MCF 10A (cell line): ENCODE data around the gene ATP2A3. TPM values are rescaled to one million over a fixed set of nuclear protein-coding genes. Genes with fewer than 3 reads are reported as not detected.

Experiments
- BruUV-seq: library from RNA; stranded (reverse); fragments of 400-500 nt; replicated peaks from 2 replicates; lab custom pipeline; 2021; lab: Mats Ljungman, UMichigan
- CTCF ChIA-PET: fragments of 300-600 bp; sonication (Branson Sonifier 250); formaldehyde crosslinking; extraction: SDS; loops from one replicate; lab custom pipeline; 2021; ENCODE audit warnings: antibody characterized with exemption, inconsistent platforms; lab: Yijun Ruan, JAX
- POLR2A ChIA-PET: fragments of 300-600, 350-650 bp; sonication (Branson Sonifier 250); formaldehyde crosslinking; extraction: SDS; loops from one replicate; lab custom pipeline; 2020; ENCODE audit warnings: antibody characterized with exemption, inconsistent platforms; lab: Yijun Ruan, JAX
- DNase-seq: peaks from one replicate; pipeline ENCODE4 v3.0.0-alpha.2; 2018; ENCODE audit not compliant: unreplicated experiment
- H3K27ac Mint-ChIP-seq: one replicate; pipeline ENCODE4 v1.8.0; 2022; ENCODE audit warnings: mild to moderate bottlenecking, low read depth, mixed read lengths; ENCODE audit not compliant: unreplicated experiment
- H3K27me3 Mint-ChIP-seq: one replicate; pipeline ENCODE4 v1.8.0; 2022; ENCODE audit warnings: mixed read lengths; ENCODE audit not compliant: insufficient read depth, unreplicated experiment
- H3K36me3 Mint-ChIP-seq: one replicate; pipeline ENCODE4 v1.8.0; 2022; ENCODE audit warnings: mild to moderate bottlenecking, moderate library complexity, mixed read lengths; ENCODE audit not compliant: insufficient read depth, unreplicated experiment
- H3K4me1 Mint-ChIP-seq: one replicate; pipeline ENCODE4 v1.8.0; 2022; ENCODE audit warnings: mixed read lengths; ENCODE audit not compliant: insufficient read depth, unreplicated experiment
- H3K4me3 Mint-ChIP-seq: one replicate; pipeline ENCODE4 v1.8.0; 2022; ENCODE audit warnings: mild to moderate bottlenecking, moderate library complexity, mixed read lengths; ENCODE audit not compliant: unreplicated experiment
- H3K9me3 Mint-ChIP-seq: one replicate; pipeline ENCODE4 v1.8.0; 2022; ENCODE audit warnings: mixed read lengths; ENCODE audit not compliant: unreplicated experiment
- intact Hi-C: fragments of 100-400 bp; cut with micrococcal nuclease; formaldehyde crosslinking; loops from 2 replicates; pipeline ENCODE4 v1.14.1; 2022
- total RNA-seq: library from RNA; stranded (reverse); gene quantifications from 2 replicates; pipeline ENCODE4 v1.2.3, GENCODE V29; 2022
- TF ChIP-seq, protein P1 (sequence below): fragments of 200-600 bp; IDR thresholded peaks from one replicate; pipeline ENCODE4 v1.8.0; 2022; ENCODE audit warnings: antibody characterized with exemption, mild to moderate bottlenecking; ENCODE audit not compliant: unreplicated experiment

Gene ATP2A3
- total RNA-seq, 1 experiment from 2014 or later, result not detected

GRCh38 chr17:3910420-3911270 lies 53.6 kb downstream of the ATP2A3 start:
- intact Hi-C loops, result no loop called here
- no TSS peak for BruUV-seq
- DNase-seq, result no peak
- H3K4me1 Mint-ChIP-seq, result no peaks in the 10 kb centered on the region
- H3K27me3 Mint-ChIP-seq, result no peaks in the 10 kb centered on the region
- H3K4me3 Mint-ChIP-seq, result no peak overlapping the region
- TF ChIP-seq, protein P1, sequence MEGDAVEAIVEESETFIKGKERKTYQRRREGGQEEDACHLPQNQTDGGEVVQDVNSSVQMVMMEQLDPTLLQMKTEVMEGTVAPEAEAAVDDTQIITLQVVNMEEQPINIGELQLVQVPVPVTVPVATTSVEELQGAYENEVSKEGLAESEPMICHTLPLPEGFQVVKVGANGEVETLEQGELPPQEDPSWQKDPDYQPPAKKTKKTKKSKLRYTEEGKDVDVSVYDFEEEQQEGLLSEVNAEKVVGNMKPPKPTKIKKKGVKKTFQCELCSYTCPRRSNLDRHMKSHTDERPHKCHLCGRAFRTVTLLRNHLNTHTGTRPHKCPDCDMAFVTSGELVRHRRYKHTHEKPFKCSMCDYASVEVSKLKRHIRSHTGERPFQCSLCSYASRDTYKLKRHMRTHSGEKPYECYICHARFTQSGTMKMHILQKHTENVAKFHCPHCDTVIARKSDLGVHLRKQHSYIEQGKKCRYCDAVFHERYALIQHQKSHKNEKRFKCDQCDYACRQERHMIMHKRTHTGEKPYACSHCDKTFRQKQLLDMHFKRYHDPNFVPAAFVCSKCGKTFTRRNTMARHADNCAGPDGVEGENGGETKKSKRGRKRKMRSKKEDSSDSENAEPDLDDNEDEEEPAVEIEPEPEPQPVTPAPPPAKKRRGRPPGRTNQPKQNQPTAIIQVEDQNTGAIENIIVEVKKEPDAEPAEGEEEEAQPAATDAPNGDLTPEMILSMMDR, result no peak
- ChIA-PET POLR2A (interaction anchor here (0.6 kb wide), 1 partner anchor 37 kb away, joined by 3 read pairs; no protein-coding TSS in a partner anchor), CTCF (interaction anchor here (0.6 to 0.9 kb wide), 2 partner anchors 48 to 67 kb away, joined by 3 read pairs; no protein-coding TSS in a partner anchor)
- no peaks in the 10 kb centered on the region for H3K9me3 Mint-ChIP-seq
- no peak overlapping the region for H3K27ac Mint-ChIP-seq
- H3K36me3 Mint-ChIP-seq, result no peaks in the 10 kb centered on the region

DNA sequence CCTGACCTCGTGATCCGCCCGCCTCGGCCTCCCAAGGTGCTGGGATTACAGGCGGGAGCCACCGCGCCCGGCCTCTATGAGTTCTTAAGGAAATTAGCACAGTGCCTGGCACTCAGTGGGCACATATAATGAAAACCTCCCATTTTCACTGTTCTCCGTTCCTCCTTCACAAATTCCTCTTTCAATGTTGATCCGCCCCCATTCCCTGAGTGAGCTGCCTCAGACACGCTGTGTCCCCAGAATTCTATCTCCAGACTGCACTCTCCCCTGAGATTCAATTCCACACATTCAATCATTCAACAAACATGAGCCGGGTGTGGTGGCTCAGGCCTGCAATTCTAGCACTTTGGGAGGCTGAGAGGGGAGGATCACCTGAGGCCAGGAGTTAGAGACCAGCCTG lies 55.0 kb downstream of the ATP2A3 start:
- intact Hi-C loops, result loop anchor here (5.0 kb wide), 1 partner anchor 62 kb away; the partner anchor contains the start of gene NCBP3
- no peaks in the 10 kb centered on the region for H3K27me3 Mint-ChIP-seq
- no TSS peak for BruUV-seq
- H3K4me1 Mint-ChIP-seq, result no peaks in the 10 kb centered on the region
- no peaks in the 10 kb centered on the region for H3K9me3 Mint-ChIP-seq
- TF ChIP-seq, protein P1, result no peak
- ChIA-PET POLR2A (no interaction called here), CTCF (interaction anchor here (0.6 kb wide), 1 partner anchor 95 kb away, joined by 3 read pairs; no protein-coding TSS in a partner anchor)
- no peaks in the 10 kb centered on the region for H3K36me3 Mint-ChIP-seq
- no peak for DNase-seq
- no peak overlapping the region for H3K27ac Mint-ChIP-seq
- no peak overlapping the region for H3K4me3 Mint-ChIP-seq

- BruUV-seq, result no TSS peak
- ChIA-PET CTCF (interaction anchor here (0.6 to 1.4 kb wide), 6 partner anchors 10 to 170 kb away, joined by 3 to 6 read pairs (median 3); no protein-coding TSS in a partner anchor), POLR2A (no interaction called here)
- Mint-ChIP-seq H3K9me3 (no peaks in the 10 kb centered on the region), H3K4me3 (no peak overlapping the region), H3K36me3 (no peaks in the 10 kb centered on the region), H3K27ac (no peak overlapping the region), H3K27me3 (no peaks in the 10 kb centered on the region), H3K4me1 (no peaks in the 10 kb centered on the region)
- intact Hi-C loops, result loop anchor here (1.0 to 5.0 kb wide), 2 partner anchors 44 to 60 kb away; partner anchors contain the start of gene NCBP3
- peak; percentile 38 for DNase-seq
- TF ChIP-seq, protein P1, result peak; percentile 28
Observed at GRCh38 chr17:3907483-3908216, 56.6 kb downstream of the ATP2A3 start.

- intact Hi-C loops, result loop anchor here (1.0 to 5.0 kb wide), 2 partner anchors 44 to 60 kb away; partner anchors contain the start of gene NCBP3
- Mint-ChIP-seq H3K27ac (no peak overlapping the region), H3K4me1 (no peaks in the 10 kb centered on the region), H3K4me3 (no peak overlapping the region), H3K36me3 (no peaks in the 10 kb centered on the region), H3K27me3 (no peaks in the 10 kb centered on the region), H3K9me3 (no peaks in the 10 kb centered on the region)
- no peak for DNase-seq
- TF ChIP-seq, protein P1, result no peak
- ChIA-PET POLR2A (no interaction called here), CTCF (interaction anchor here (0.8 to 1.4 kb wide), 4 partner anchors 9 to 169 kb away, joined by 3 to 6 read pairs (median 3); no protein-coding TSS in a partner anchor)
- BruUV-seq, result no TSS peak
Observed at GRCh38 chr17:3906881-3907280, 57.4 kb downstream of the ATP2A3 start.
